Suprapubic skin (tissue), 4 donors: ENCODE results near the gene PUSL1.

ENCODE experiments used
- CTCF ChIP-seq, 2 donors: fragments of 200-600 bp in 1 of 2; fragments of 450-650 bp in 1 of 2; sonication (generic) in 1 of 2; IDR thresholded peaks; one replicate each; pipeline ENCODE4 v1.5.1; 2016 to 2019; ENCODE audit warnings: antibody characterized with exemption in 2 of 2, mild to moderate bottlenecking in 1 of 2, moderate library complexity in 1 of 2
- EP300 ChIP-seq: sonication (generic); formaldehyde crosslinking; IDR thresholded peaks from one replicate; pipeline ENCODE4 v1.6.1; 2017; ENCODE audit warnings: antibody characterized with exemption
- POLR2A ChIP-seq, 2 donors: fragments of 450-650 bp; IDR thresholded peaks; one replicate each; pipeline ENCODE4 v1.6.1; 2017; ENCODE audit warnings: antibody characterized with exemption in 2 of 2, mild to moderate bottlenecking in 2 of 2, moderate library complexity in 2 of 2
- POLR2AphosphoS5 ChIP-seq, 3 donors: sonication (generic); formaldehyde crosslinking; IDR thresholded peaks; one replicate each; pipeline ENCODE4 v1.6.1; 2017; ENCODE audit warnings: antibody characterized with exemption in 3 of 3

- TF ChIP-seq CTCF (IDR thresholded peaks at IDR 0.05) (peak; percentile 32 to 73), EP300 (no peak), POLR2A (IDR thresholded peaks at IDR 0.05) (no peak), POLR2AphosphoS5 (IDR thresholded peaks at IDR 0.05) (no peak)
These were observed 18.1 kb upstream of the PUSL1 start for GRCh38 chr1:1290238-1290731.
